ENCODE results near the gene SGK1. TPM values are rescaled to one million over a fixed set of nuclear protein-coding genes. Genes with fewer than 3 reads are reported as not detected.
"Not testable (repeated sequence)": the region's sequence is repeated elsewhere in the genome, so short reads cannot be mapped to it uniquely, and the experiment has no call there.

Gene SGK1
- total RNA-seq, 1 donor from 2014 or later = 25.8 TPM

DNA sequence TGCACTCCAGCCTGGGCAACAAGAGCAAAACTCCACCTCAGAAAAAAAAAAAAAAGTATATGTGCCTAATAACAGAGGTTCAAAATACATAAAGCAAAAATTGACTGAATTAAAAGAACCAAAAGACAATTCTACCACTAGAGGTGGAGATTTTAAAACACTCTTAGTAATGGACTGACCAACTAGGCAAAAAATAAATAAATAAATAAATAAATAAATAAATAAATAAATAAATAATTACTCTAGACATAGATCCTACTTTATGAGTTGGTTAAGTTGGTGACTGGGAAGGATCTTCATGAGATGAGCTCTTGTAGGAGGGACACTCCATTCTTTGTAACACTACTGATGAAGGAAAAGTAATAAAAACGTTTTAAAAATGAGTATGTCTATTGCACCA, 113.9 kb downstream of the SGK1 start:
- H3K4me3 ChIP-seq = no peak overlapping the region
- H3K27ac ChIP-seq (replicated peaks) = no peak overlapping the region
- no peaks in the 10 kb centered on the region for H3K4me1 ChIP-seq
- TF ChIP-seq, protein P1, sequence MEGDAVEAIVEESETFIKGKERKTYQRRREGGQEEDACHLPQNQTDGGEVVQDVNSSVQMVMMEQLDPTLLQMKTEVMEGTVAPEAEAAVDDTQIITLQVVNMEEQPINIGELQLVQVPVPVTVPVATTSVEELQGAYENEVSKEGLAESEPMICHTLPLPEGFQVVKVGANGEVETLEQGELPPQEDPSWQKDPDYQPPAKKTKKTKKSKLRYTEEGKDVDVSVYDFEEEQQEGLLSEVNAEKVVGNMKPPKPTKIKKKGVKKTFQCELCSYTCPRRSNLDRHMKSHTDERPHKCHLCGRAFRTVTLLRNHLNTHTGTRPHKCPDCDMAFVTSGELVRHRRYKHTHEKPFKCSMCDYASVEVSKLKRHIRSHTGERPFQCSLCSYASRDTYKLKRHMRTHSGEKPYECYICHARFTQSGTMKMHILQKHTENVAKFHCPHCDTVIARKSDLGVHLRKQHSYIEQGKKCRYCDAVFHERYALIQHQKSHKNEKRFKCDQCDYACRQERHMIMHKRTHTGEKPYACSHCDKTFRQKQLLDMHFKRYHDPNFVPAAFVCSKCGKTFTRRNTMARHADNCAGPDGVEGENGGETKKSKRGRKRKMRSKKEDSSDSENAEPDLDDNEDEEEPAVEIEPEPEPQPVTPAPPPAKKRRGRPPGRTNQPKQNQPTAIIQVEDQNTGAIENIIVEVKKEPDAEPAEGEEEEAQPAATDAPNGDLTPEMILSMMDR (IDR thresholded peaks at IDR 0.05; ENCODE audit: borderline replicate concordance) = no peak
- DNase-seq = no peak
- H3K36me3 ChIP-seq = no peaks in the 10 kb centered on the region
- H3K9me3 ChIP-seq (replicated peaks) = peaks cover 11% of the 10 kb centered on the region
- no peaks in the 10 kb centered on the region for H3K27me3 ChIP-seq (ENCODE audit: low read depth)
- intact Hi-C loops (cut with micrococcal nuclease) = no loop called here

- TF ChIP-seq, protein P1 (IDR thresholded peaks at IDR 0.05; ENCODE audit: borderline replicate concordance) = no peak
These were observed 116.2 kb downstream of the SGK1 start for GRCh38 chr6:134201716-134202115.

GRCh38 chr6:134199848-134200606, 117.9 kb downstream of the SGK1 start:
- Histone ChIP-seq H3K4me1 (no peaks in the 10 kb centered on the region), H3K4me3 (no peak overlapping the region), H3K9me3 (replicated peaks) (peaks cover 11% of the 10 kb centered on the region), H3K36me3 (no peaks in the 10 kb centered on the region), H3K27ac (replicated peaks) (no peak overlapping the region), H3K27me3 (ENCODE audit: low read depth) (no peaks in the 10 kb centered on the region)
- TF ChIP-seq, protein P1 (IDR thresholded peaks at IDR 0.05; ENCODE audit: borderline replicate concordance) = no peak
- DNase-seq = no peak
- intact Hi-C loops (cut with micrococcal nuclease) = no loop called here

More at GRCh38 chr6:134201716-134202115, 116.2 kb downstream of the SGK1 start:
- DNase-seq = no peak
- no peaks in the 10 kb centered on the region for H3K27me3 ChIP-seq (ENCODE audit: low read depth)
- H3K9me3 ChIP-seq (replicated peaks) = peaks cover 11% of the 10 kb centered on the region
- H3K4me1 ChIP-seq = no peaks in the 10 kb centered on the region
- intact Hi-C loops (cut with micrococcal nuclease) = no loop called here
- H3K4me3 ChIP-seq = no peak overlapping the region
- H3K36me3 ChIP-seq = no peaks in the 10 kb centered on the region
- no peak overlapping the region for H3K27ac ChIP-seq (replicated peaks)

DNA sequence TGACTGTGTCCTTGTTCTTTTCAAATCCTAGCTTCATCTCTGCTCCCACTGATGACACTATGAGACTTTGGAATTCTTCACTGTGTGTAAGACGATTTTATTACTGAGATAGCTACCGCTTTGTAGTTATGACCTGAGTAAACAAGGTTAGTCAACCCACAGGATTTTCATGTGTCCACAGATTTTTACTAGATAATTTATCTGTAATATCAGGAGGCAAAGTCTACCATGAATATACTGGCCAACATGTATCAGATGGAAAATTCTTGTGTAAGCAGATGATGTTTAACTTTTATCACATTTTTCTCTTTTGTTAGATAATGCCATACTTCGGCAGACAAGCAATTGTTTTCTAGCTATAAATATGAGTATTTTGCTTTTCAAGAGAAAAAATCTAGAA, 119.8 kb downstream of the SGK1 start:
- Histone ChIP-seq H3K4me3 (no peak overlapping the region), H3K27me3 (ENCODE audit: low read depth) (no peaks in the 10 kb centered on the region), H3K4me1 (no peaks in the 10 kb centered on the region), H3K36me3 (no peaks in the 10 kb centered on the region), H3K9me3 (replicated peaks) (no peaks in the 10 kb centered on the region), H3K27ac (replicated peaks) (no peak overlapping the region)
- intact Hi-C loops (cut with micrococcal nuclease) = no loop called here
- no peak for DNase-seq
- TF ChIP-seq, protein P1 (IDR thresholded peaks at IDR 0.05; ENCODE audit: borderline replicate concordance) = no peak

GRCh38 chr6:134197685-134198084, 120.2 kb downstream of the SGK1 start:
- DNase-seq; H3K9me3 ChIP-seq (replicated peaks); H3K36me3 ChIP-seq; H3K4me3 ChIP-seq; H3K27ac ChIP-seq (replicated peaks); H3K4me1 ChIP-seq; intact Hi-C loops (cut with micrococcal nuclease); H3K27me3 ChIP-seq (ENCODE audit: low read depth): not testable (repeated sequence)

DNA sequence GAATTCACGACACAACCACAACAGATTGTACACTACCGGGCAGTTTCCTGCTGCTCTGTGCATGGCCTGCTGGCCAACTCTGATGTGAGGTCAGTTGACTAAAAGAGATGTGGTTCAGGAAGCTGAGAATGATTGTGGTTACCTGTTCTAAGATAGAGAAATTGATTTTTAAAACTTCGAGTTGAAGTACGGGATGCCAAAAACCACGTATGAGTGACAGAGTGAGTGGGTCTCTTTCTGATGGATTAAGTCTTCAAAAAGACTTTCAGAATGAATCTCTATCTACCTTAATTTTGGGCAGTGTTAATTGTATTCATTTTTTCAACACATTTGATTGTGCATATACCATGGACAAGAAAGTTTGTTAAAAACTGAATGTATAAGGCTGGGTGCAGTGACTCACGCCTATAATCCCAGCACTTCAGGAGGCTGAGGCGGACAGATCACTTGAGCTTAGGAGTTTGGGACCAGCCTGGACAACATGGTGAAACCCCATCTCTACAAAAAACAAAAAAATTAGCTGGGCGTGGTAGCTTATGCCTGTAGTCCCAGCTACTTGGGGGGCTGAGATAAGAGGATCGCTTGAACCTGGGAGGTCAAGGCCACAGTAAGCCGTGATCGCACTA, 121.2 kb downstream of the SGK1 start:
- DNase-seq = no peak
- peaks cover 3% of the 10 kb centered on the region for H3K4me1 ChIP-seq
- intact Hi-C loops (cut with micrococcal nuclease) = no loop called here
- no peaks in the 10 kb centered on the region for H3K27me3 ChIP-seq (ENCODE audit: low read depth)
- no peak overlapping the region for H3K27ac ChIP-seq (replicated peaks)
- H3K36me3 ChIP-seq = no peaks in the 10 kb centered on the region
- H3K4me3 ChIP-seq = no peak overlapping the region
- no peaks in the 10 kb centered on the region for H3K9me3 ChIP-seq (replicated peaks)
- TF ChIP-seq, protein P1 (IDR thresholded peaks at IDR 0.05; ENCODE audit: borderline replicate concordance) = no peak

Measured in left ventricle myocardium inferior (tissue), 1 donor.